ENCODE measurements around the gene ENOSF1. TPM values are rescaled to one million over a fixed set of nuclear protein-coding genes. Genes with fewer than 3 reads are reported as not detected.

Gene ENOSF1
- 16.8 and 67.7 TPM in 2 replicates for total RNA-seq (ENCODE audit: low replicate concordance)

DNA sequence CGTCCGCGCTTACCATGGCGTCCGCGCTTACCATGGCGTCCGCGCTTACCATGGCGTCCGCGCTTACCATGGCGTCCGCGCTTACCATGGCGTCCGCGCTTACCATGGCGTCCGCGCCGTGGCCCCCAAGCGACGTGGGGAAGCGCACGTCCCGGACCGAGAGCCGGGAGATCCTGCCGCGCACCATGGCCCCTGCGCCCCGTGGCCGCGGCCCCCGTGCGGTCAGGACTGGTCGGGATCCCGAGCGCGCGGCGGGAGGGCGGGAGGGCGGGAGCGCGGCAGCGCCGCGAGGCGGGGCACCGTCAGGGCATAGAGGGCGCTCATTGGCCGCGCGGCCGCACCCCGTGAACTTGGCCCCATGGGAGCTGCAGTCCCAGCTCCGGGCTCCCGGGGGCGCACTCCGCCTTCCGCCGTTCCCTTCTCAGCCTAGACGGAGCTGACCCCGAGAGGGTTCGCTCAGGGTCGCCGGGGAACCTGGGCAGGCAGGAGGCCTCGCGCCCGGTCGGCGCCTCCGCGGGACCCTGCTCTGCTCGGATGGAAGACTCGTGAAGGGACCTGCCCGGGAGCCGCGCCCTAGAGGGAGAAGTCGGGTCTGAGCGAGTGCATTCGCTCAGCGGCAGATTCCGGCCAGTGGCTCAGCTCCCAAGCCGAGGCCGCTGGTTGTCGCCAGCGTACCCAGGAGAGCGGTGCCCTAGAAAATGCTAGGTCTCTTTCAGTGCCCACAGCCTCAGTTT is at the start of gene ENOSF1:
Gene ENOSF1 (minus strand): TSS at position 230 of the 734 bp plus-strand sequence. CDS start 43 bp downstream, at position 187.

DNA sequence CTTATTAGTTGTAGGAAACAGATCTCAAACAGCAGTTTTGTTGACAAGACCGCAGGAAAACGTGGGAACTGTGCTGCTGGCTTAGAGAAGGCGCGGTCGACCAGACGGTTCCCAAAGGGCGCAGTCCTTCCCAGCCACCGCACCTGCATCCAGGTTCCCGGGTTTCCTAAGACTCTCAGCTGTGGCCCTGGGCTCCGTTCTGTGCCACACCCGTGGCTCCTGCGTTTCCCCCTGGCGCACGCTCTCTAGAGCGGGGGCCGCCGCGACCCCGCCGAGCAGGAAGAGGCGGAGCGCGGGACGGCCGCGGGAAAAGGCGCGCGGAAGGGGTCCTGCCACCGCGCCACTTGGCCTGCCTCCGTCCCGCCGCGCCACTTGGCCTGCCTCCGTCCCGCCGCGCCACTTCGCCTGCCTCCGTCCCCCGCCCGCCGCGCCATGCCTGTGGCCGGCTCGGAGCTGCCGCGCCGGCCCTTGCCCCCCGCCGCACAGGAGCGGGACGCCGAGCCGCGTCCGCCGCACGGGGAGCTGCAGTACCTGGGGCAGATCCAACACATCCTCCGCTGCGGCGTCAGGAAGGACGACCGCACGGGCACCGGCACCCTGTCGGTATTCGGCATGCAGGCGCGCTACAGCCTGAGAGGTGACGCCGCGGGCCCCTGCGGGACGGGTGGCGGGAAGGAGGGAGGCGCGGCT is 55.0 kb downstream of the ENOSF1 start, which contains the start of gene TYMS:
Gene TYMS (plus strand): TSS at position 343 of the 690 bp plus-strand sequence. CDS start 90 bp downstream, at position 433.

Other genes with a start within 250 kb of the ENOSF1 start
- 49.6 and 58.5 TPM in 2 replicates for gene COLEC12, start 211.9 kb downstream of the ENOSF1 start, total RNA-seq (ENCODE audit: low replicate concordance)
- not detected in 2 replicates for gene CETN1, start 132.2 kb downstream of the ENOSF1 start, total RNA-seq (ENCODE audit: low replicate concordance)
- gene CLUL1, start 115.6 kb downstream of the ENOSF1 start, total RNA-seq (ENCODE audit: low replicate concordance) = 0.38 TPM in 1 of 2 replicates, not detected in the other
- gene TYMS, start 55.0 kb downstream of the ENOSF1 start, total RNA-seq (ENCODE audit: low replicate concordance) = 8.2 and 14.7 TPM in 2 replicates
- 22.7 and 137 TPM in 2 replicates for gene YES1, start 99.6 kb upstream of the ENOSF1 start, total RNA-seq (ENCODE audit: low replicate concordance)
- gene ADCYAP1, start 192.2 kb upstream of the ENOSF1 start, total RNA-seq (ENCODE audit: low replicate concordance) = under 0.01 TPM in 1 of 2 replicates, not detected in the other